HCT116 (cell line): ENCODE data around the gene PLB1. TPM values are rescaled to one million over a fixed set of nuclear protein-coding genes. Genes with fewer than 3 reads are reported as not detected.

Experiments used
- ATAC-seq: fragments of 200-7000 bp; cut with Tn5 transposase; 2 replicates; pipeline ENCODE4 v1.9.1; 2020; ENCODE audit warnings: mild to moderate bottlenecking, moderate library complexity
- BruUV-seq: library from RNA; stranded (reverse); fragments of 400-500 nt; replicated peaks from 2 replicates; lab custom pipeline; 2021; lab: Mats Ljungman, UMichigan
- CTCF ChIA-PET: fragments of 300-600 bp; sonication (Branson Sonifier 250); formaldehyde crosslinking; loops from one replicate; lab custom pipeline; 2021; ENCODE audit warnings: antibody characterized with exemption; lab: Charles Lee
- POLR2A ChIA-PET: fragments of 300-600, 350-600 bp; sonication (Branson Sonifier 250); formaldehyde crosslinking; loops from one replicate; lab custom pipeline; 2021; ENCODE audit warnings: antibody characterized with exemption; lab: Charles Lee
- RAD21 ChIA-PET, 2 experiments: fragments of 300-600 bp; sonication (Branson Sonifier 250); formaldehyde crosslinking; loops; one replicate each; lab custom pipeline; 2023; ENCODE audit warnings: low total read pairs in 2 of 2; ENCODE audit not compliant: uncharacterized antibody in 2 of 2, unreplicated experiment in 2 of 2, low non-redundant PET in 1 of 2; lab: Charles Lee
- DNase-seq: peaks from one replicate; pipeline ENCODE4 v3.0.0-alpha.2; 2010; ENCODE audit warnings: low read depth, low spot score
- H2AFZ ChIP-seq: fragments of 200-600 bp; shearing (Covaris generic), sonication (generic); 2 replicates; pipeline ENCODE4 v1.6.1; 2017; ENCODE audit warnings: low read depth, mixed run types, mixed read lengths, antibody characterized with exemption, low read length; ENCODE audit not compliant: poor library complexity, severe bottlenecking
- H3K27ac ChIP-seq: 2 replicates; pipeline ENCODE4 v1.5.1; 2012; ENCODE audit warnings: low read depth, low read length
- H3K27me3 ChIP-seq: fragments of 200-600 bp; sonication (generic); 2 replicates; pipeline ENCODE4 v1.6.1; 2016; ENCODE audit warnings: mixed run types, low read length, mixed read lengths; ENCODE audit not compliant: insufficient read depth
- H3K36me3 ChIP-seq, 2 experiments: fragments of 200-500 bp in 1 of 2; fragments of 200-600 bp in 1 of 2; sonication (Bioruptor generic) in 1 of 2; sonication (generic) in 1 of 2; 2 replicates each; pipeline versions ENCODE4 v1.5.1 to v1.6.1; 2014 to 2016; ENCODE audit warnings: low read length in 2 of 2, inconsistent platforms in 1 of 2, mixed read lengths in 1 of 2, mixed run types in 1 of 2; ENCODE audit not compliant: insufficient read depth in 2 of 2, control insufficient read depth in 1 of 2
- H3K4me1 ChIP-seq, 2 experiments: fragments of 200-600 bp in 1 of 2; sonication (generic) in 1 of 2; 2 replicates each; pipeline versions ENCODE4 v1.5.1 to v1.6.1; 2012 to 2017; ENCODE audit warnings: low read length in 2 of 2, inconsistent platforms in 1 of 2, mild to moderate bottlenecking in 1 of 2, mixed read lengths in 1 of 2, mixed run types in 1 of 2, moderate library complexity in 1 of 2; ENCODE audit not compliant: insufficient read depth in 2 of 2, control insufficient read depth in 1 of 2
- H3K4me2 ChIP-seq: fragments of 200-600 bp; sonication (generic); 2 replicates; pipeline ENCODE4 v1.6.1; 2017; ENCODE audit warnings: mixed run types, low read length, mixed read lengths
- H3K4me3 ChIP-seq, 2 experiments: fragments of 200-600 bp in 1 of 2; sonication (generic) in 1 of 2; replicated peaks in 1 of 2; 2 replicates each; pipeline ENCODE4 v1.5.1; 2011 to 2016; ENCODE audit warnings: low read length in 2 of 2, control low read depth in 1 of 2, low read depth in 1 of 2, mild to moderate bottlenecking in 1 of 2, mixed read lengths in 1 of 2, mixed run types in 1 of 2
- H3K79me2 ChIP-seq: fragments of 200-600 bp; sonication (generic); 2 replicates; pipeline ENCODE4 v1.6.1; 2017; ENCODE audit warnings: mild to moderate bottlenecking, mixed run types, low read length, moderate library complexity, mixed read lengths; ENCODE audit not compliant: insufficient read depth
- H3K9ac ChIP-seq: fragments of 200-600 bp; sonication (generic); 2 replicates; pipeline ENCODE4 v1.6.1; 2016; ENCODE audit warnings: low read length, mixed read lengths
- H3K9me2 ChIP-seq: fragments of 200-600 bp; sonication (generic), shearing (Covaris generic); 2 replicates; pipeline ENCODE4 v1.6.1; 2017; ENCODE audit warnings: mixed run types, mild to moderate bottlenecking, moderate library complexity; ENCODE audit not compliant: insufficient read depth
- H3K9me3 ChIP-seq, 2 experiments: fragments of 200-500 bp in 1 of 2; fragments of 200-600 bp in 1 of 2; sonication (Bioruptor generic) in 1 of 2; sonication (generic) in 1 of 2; 2 replicates each; pipeline ENCODE4 v1.6.1; 2014 to 2017; ENCODE audit warnings: low read length in 2 of 2, mixed read lengths in 2 of 2, inconsistent platforms in 1 of 2, low read depth in 1 of 2, mild to moderate bottlenecking in 1 of 2, mixed run types in 1 of 2, moderate library complexity in 1 of 2; ENCODE audit not compliant: control insufficient read depth in 1 of 2, insufficient read depth in 1 of 2
- H4K20me1 ChIP-seq: fragments of 200-600 bp; sonication (generic), shearing (Covaris generic); 2 replicates; pipeline ENCODE4 v1.6.1; 2017; ENCODE audit warnings: mixed run types, mild to moderate bottlenecking, moderate library complexity; ENCODE audit not compliant: insufficient read depth
- CBX3 ChIP-seq: IDR thresholded peaks from 2 replicates; pipeline ENCODE4 v1.6.1; 2012; ENCODE audit warnings: low read depth
- CEBPB ChIP-seq: IDR thresholded peaks from 2 replicates; pipeline ENCODE4 v1.6.1; 2012; ENCODE audit warnings: low read depth
- EGR1 ChIP-seq: IDR thresholded peaks from 2 replicates; pipeline ENCODE4 v1.6.1; 2012; ENCODE audit warnings: low read depth
- ELF1 ChIP-seq: IDR thresholded peaks from 2 replicates; pipeline ENCODE4 v1.6.1; 2012; ENCODE audit warnings: low read depth, borderline replicate concordance
- EZH2 ChIP-seq: fragments of 200-600 bp; sonication (generic); IDR thresholded peaks from 2 replicates; pipeline ENCODE4 v1.6.1; 2017; ENCODE audit warnings: antibody characterized with exemption, mixed run types
- EZH2phosphoT487 ChIP-seq: fragments of 200-600 bp; IDR thresholded peaks from 2 replicates; pipeline ENCODE4 v1.6.1; 2018; ENCODE audit warnings: antibody characterized with exemption, borderline replicate concordance
- FOSL1 ChIP-seq: IDR thresholded peaks from 2 replicates; pipeline ENCODE4 v1.6.1; 2012; ENCODE audit warnings: low read depth
- JUND ChIP-seq: IDR thresholded peaks from 2 replicates; pipeline ENCODE4 v1.6.1; 2012
- POLR2A ChIP-seq: IDR thresholded peaks from 2 replicates; pipeline ENCODE4 v1.7.0; 2011; ENCODE audit warnings: borderline replicate concordance; ENCODE audit not compliant: insufficient read depth, insufficient read length; ENCODE audit errors: extremely low read depth
- POLR2AphosphoS5 ChIP-seq: IDR thresholded peaks from 2 replicates; pipeline ENCODE4 v1.6.1; 2011; ENCODE audit warnings: mild to moderate bottlenecking, low read depth, low read length, moderate library complexity
- RAD21 ChIP-seq: IDR thresholded peaks from 2 replicates; pipeline ENCODE4 v1.6.1; 2012; ENCODE audit warnings: low read depth, mild to moderate bottlenecking
- REST ChIP-seq: IDR thresholded peaks from 2 replicates; pipeline ENCODE4 v1.6.1; 2012; ENCODE audit warnings: low read depth
- SP1 ChIP-seq: IDR thresholded peaks from 2 replicates; pipeline ENCODE4 v1.6.1; 2012; ENCODE audit warnings: low read depth
- SRF ChIP-seq: IDR thresholded peaks from 2 replicates; pipeline ENCODE4 v1.6.1; 2012; ENCODE audit warnings: low read depth
- TCF7L2 ChIP-seq: IDR thresholded peaks from 2 replicates; pipeline ENCODE4 v1.7.0; 2011; ENCODE audit warnings: borderline replicate concordance, inconsistent platforms; ENCODE audit not compliant: insufficient read depth, insufficient read length; ENCODE audit errors: extremely low read depth
- YY1 ChIP-seq: IDR thresholded peaks from 2 replicates; pipeline ENCODE4 v1.6.1; 2011; ENCODE audit warnings: low read length, low read depth, moderate library complexity, mild to moderate bottlenecking; ENCODE audit not compliant: insufficient replicate concordance; ENCODE audit errors: extremely low read depth
- ZFX ChIP-seq: fragments of 450-650 bp; IDR thresholded peaks from 2 replicates; pipeline ENCODE4 v1.6.1; 2017
- ZNF274 ChIP-seq: fragments of 200-500 bp; sonication (Bioruptor generic); IDR thresholded peaks from 2 replicates; pipeline ENCODE4 v1.6.1; 2014; ENCODE audit warnings: mild to moderate bottlenecking, low read depth, low read length, inconsistent platforms
- intact Hi-C: fragments of 100-400 bp; cut with micrococcal nuclease; formaldehyde crosslinking; loops from 2 replicates; pipeline ENCODE4 v1.10.0; 2022
- total RNA-seq: library from RNA; stranded (reverse); gene quantifications from one replicate; pipeline ENCODE4 v1.2.1, GENCODE V29; 2021; ENCODE audit not compliant: unreplicated experiment
- TF ChIP-seq, protein P1 (sequence below): IDR thresholded peaks from 2 replicates; pipeline ENCODE4 v1.6.1; 2012
- TF ChIP-seq, protein P2 (sequence below): IDR thresholded peaks from 2 replicates; pipeline ENCODE4 v1.6.1; 2012

Gene PLB1
- total RNA-seq, 1 experiment from 2014 or later: 0.49 TPM

DNA sequence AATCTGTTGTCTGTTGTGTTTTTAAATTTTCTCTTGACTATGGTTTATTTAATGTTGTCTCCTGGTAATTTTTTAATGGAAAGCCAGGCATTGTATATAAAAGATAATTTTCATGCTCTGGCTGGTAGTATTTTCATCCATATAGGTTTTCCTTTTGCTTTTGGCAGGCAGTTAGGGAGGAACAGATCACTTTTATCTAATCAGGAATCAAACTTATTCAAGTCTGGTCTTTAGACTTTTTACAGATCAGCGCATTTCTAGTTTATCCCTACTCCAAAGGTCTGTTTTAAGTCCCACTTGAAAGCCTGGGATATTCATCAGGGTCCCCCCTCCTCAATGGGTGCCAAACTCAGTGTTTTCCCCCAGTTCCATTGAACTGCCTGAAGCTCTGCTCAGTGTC, 17.2 kb downstream of the PLB1 start:
- ChIA-PET POLR2A (no interaction called here), CTCF (no interaction called here)
- intact Hi-C loops: no loop called here

GRCh38 chr2:28515176-28515751, 19.4 kb downstream of the PLB1 start:
- no peak for ATAC-seq
- Histone ChIP-seq H3K27me3 (no peaks in the 10 kb centered on the region), H3K79me2 (no peaks in the 10 kb centered on the region), H3K4me1 (no peaks in the 10 kb centered on the region), H3K27ac (no peak overlapping the region), H3K36me3 (no peaks in the 10 kb centered on the region), H2AFZ (no peak overlapping the region), H4K20me1 (no peaks in the 10 kb centered on the region), H3K9me2 (no peaks in the 10 kb centered on the region; the same call in 1 of the 2 replicates), H3K4me2 (no peak overlapping the region), H3K9me3 (no peaks in the 10 kb centered on the region), H3K9ac (no peak overlapping the region), H3K4me3 (no peak overlapping the region)
- POLR2A ChIA-PET: no interaction called here
- no TSS peak for BruUV-seq
- RAD21 ChIA-PET: no interaction called here
- intact Hi-C loops: no loop called here
- CTCF ChIA-PET: no interaction called here
- TF ChIP-seq ZNF274 (no peak), FOSL1 (no peak), ZFX (no peak), EZH2 (no peak), SRF (no peak), POLR2A (no peak), EZH2phosphoT487 (no peak), CEBPB (no peak), TCF7L2 (no peak), REST (no peak), CBX3 (no peak)
- TF ChIP-seq, protein P1, sequence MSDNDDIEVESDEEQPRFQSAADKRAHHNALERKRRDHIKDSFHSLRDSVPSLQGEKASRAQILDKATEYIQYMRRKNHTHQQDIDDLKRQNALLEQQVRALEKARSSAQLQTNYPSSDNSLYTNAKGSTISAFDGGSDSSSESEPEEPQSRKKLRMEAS: no peak
- DNase-seq: no peak

More for the DNA sequence above, 17.2 kb downstream of the PLB1 start:
- no peaks in the 10 kb centered on the region for H3K79me2 ChIP-seq
- no peak overlapping the region for H2AFZ ChIP-seq
- H3K27ac ChIP-seq: no peak overlapping the region
- no peaks in the 10 kb centered on the region for H3K9me3 ChIP-seq
- no peak overlapping the region for H3K4me3 ChIP-seq
- H4K20me1 ChIP-seq: no peaks in the 10 kb centered on the region
- no peaks in the 10 kb centered on the region; the same call in 1 of the 2 replicates for H3K9me2 ChIP-seq
- ATAC-seq (no peak), DNase-seq (no peak)
- TF ChIP-seq POLR2AphosphoS5 (no peak), YY1 (no peak), RAD21 (no peak), JUND (no peak), EZH2phosphoT487 (no peak), CEBPB (no peak), EGR1 (no peak), SRF (no peak), SP1 (no peak), TCF7L2 (no peak), ELF1 (no peak), POLR2A (no peak), CBX3 (no peak)
- TF ChIP-seq, protein P2, sequence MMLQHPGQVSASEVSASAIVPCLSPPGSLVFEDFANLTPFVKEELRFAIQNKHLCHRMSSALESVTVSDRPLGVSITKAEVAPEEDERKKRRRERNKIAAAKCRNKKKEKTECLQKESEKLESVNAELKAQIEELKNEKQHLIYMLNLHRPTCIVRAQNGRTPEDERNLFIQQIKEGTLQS: no peak
- TF ChIP-seq, all 23 proteins: peak for 0
- Histone ChIP-seq H3K36me3 (no peaks in the 10 kb centered on the region), H3K4me2 (no peak overlapping the region), H3K4me1 (peaks cover 6 to 8% of the 10 kb centered on the region in 2 experiments), H3K9ac (no peak overlapping the region), H3K27me3 (no peaks in the 10 kb centered on the region)
- BruUV-seq: no TSS peak
- RAD21 ChIA-PET: no interaction called here
